CD4-positive, alpha-beta T cell treated with Interleukin-1 beta for 1 hour (primary cell): ENCODE measurements around the gene NCOA3.

ENCODE experiments used
- DNase-seq, 2 donors: peaks; one replicate each; pipeline ENCODE4 v3.0.0-alpha.2; 2020 to 2022

NCOA3 gene

GRCh38 chr20:47687095-47687987, 185.7 kb downstream of the NCOA3 start:
- no peak for DNase-seq

GRCh38 chr20:47688385-47689381, 187.0 kb downstream of the NCOA3 start:
- DNase-seq, result no peak

GRCh38 chr20:47689731-47690130, 188.0 kb downstream of the NCOA3 start:
- DNase-seq, result no peak

- no peak for DNase-seq
Measured at GRCh38 chr20:47691625-47692024, 189.9 kb downstream of the NCOA3 start.

GRCh38 chr20:47694021-47694818, 192.5 kb downstream of the NCOA3 start:
- DNase-seq, result no peak

- no peak for DNase-seq
Measured at GRCh38 chr20:47696856-47697255, 195.2 kb downstream of the NCOA3 start.

- no peak for DNase-seq
Measured at GRCh38 chr20:47698142-47698541, 196.5 kb downstream of the NCOA3 start.

- DNase-seq, result no peak
Measured at GRCh38 chr20:47699818-47700217, 198.1 kb downstream of the NCOA3 start.

GRCh38 chr20:47700327-47700726, 198.6 kb downstream of the NCOA3 start:
- DNase-seq, result no peak

- no peak for DNase-seq
Measured at GRCh38 chr20:47701612-47702011, 199.9 kb downstream of the NCOA3 start.

- no peak for DNase-seq
Measured at GRCh38 chr20:47703748-47704147, 202.1 kb downstream of the NCOA3 start.

GRCh38 chr20:47704746-47705496, 203.2 kb downstream of the NCOA3 start:
- DNase-seq, result no peak

- no peak for DNase-seq
Measured at GRCh38 chr20:47705497-47705856, 203.8 kb downstream of the NCOA3 start.

GRCh38 chr20:47706345-47706744, 204.7 kb downstream of the NCOA3 start:
- DNase-seq, result no peak
